ENCODE results near the gene IL17A. TPM values are rescaled to one million over a fixed set of nuclear protein-coding genes. Genes with fewer than 3 reads are reported as not detected.

The IL17A gene
- total and polyA plus RNA-seq, 2 donors (not counting 1 experiment from before 2014, with no cell fraction given): not detected

- Histone ChIP-seq H3K27me3 (ENCODE audit: control insufficient read depth, insufficient read depth, low read length) (no peaks in the 10 kb centered on the region), H3K4me3 (replicated peaks in 1 of 4; ENCODE audit: control extremely low read depth in 1 of 4, insufficient read depth in 1 of 4, low read depth in 3 of 4, low read length in 4 of 4) (no peak overlapping the region), H4K20me1 (ENCODE audit: control insufficient read depth, extremely low read depth, insufficient read depth, low read length) (no peaks in the 10 kb centered on the region), H3K4me1 (ENCODE audit: control insufficient read depth, extremely low read depth, insufficient read depth, low read length) (no peaks in the 10 kb centered on the region), H3K4me2 (ENCODE audit: extremely low read depth, insufficient read depth, low read length) (no peak overlapping the region), H3K9ac (ENCODE audit: insufficient read depth, low read length) (no peak overlapping the region), H2AFZ (ENCODE audit: low read length) (no peak overlapping the region), H3K27ac (ENCODE audit: insufficient read depth, low read length) (no peak overlapping the region), H3K36me3 (ENCODE audit: control insufficient read depth, insufficient read depth, low read length) (no peaks in the 10 kb centered on the region), H3K9me3 (ENCODE audit: control insufficient read depth, insufficient read depth, low read depth, low read length) (no peaks in the 10 kb centered on the region), H3K79me2 (ENCODE audit: control insufficient read depth, insufficient read depth, low read length) (no peaks in the 10 kb centered on the region)
- no peak for TF ChIP-seq CTCF (conservative IDR thresholded peaks at IDR 0.05 in 1 of 2, IDR thresholded peaks at IDR 0.05 in 1 of 2; ENCODE audit: low read depth in 1 of 2, low read length in 2 of 2)
- TF ChIP-seq EZH2 (IDR thresholded peaks at IDR 0.05; ENCODE audit: low read length, missing control alignments): no peak
- no peak for DNase-seq (ENCODE audit: low read depth in 2 of 2)
Observed at GRCh38 chr6:52152711-52153160, 33.4 kb upstream of the IL17A start.

GRCh38 chr6:52154381-52154780, 31.8 kb upstream of the IL17A start:
- Histone ChIP-seq H3K36me3 (ENCODE audit: control insufficient read depth, insufficient read depth, low read length) (no peaks in the 10 kb centered on the region), H3K79me2 (ENCODE audit: control insufficient read depth, insufficient read depth, low read length) (no peaks in the 10 kb centered on the region), H3K27me3 (ENCODE audit: control insufficient read depth, insufficient read depth, low read length) (no peaks in the 10 kb centered on the region), H2AFZ (ENCODE audit: low read length) (no peak overlapping the region), H3K9me3 (ENCODE audit: control insufficient read depth, insufficient read depth, low read depth, low read length) (no peaks in the 10 kb centered on the region), H3K4me2 (ENCODE audit: extremely low read depth, insufficient read depth, low read length) (no peak overlapping the region), H3K4me3 (replicated peaks in 1 of 4; ENCODE audit: control extremely low read depth in 1 of 4, insufficient read depth in 1 of 4, low read depth in 3 of 4, low read length in 4 of 4) (no peak overlapping the region), H3K4me1 (ENCODE audit: control insufficient read depth, extremely low read depth, insufficient read depth, low read length) (no peaks in the 10 kb centered on the region), H4K20me1 (ENCODE audit: control insufficient read depth, extremely low read depth, insufficient read depth, low read length) (no peaks in the 10 kb centered on the region), H3K9ac (ENCODE audit: insufficient read depth, low read length) (no peak overlapping the region), H3K27ac (ENCODE audit: insufficient read depth, low read length) (no peak overlapping the region)
- TF ChIP-seq EZH2 (IDR thresholded peaks at IDR 0.05; ENCODE audit: low read length, missing control alignments) (no peak), CTCF (conservative IDR thresholded peaks at IDR 0.05 in 1 of 2, IDR thresholded peaks at IDR 0.05 in 1 of 2; ENCODE audit: low read depth in 1 of 2, low read length in 2 of 2) (no peak)
- no peak for DNase-seq (ENCODE audit: low read depth in 2 of 2)

GRCh38 chr6:52155791-52156576, 30.2 kb upstream of the IL17A start:
- Histone ChIP-seq H4K20me1 (ENCODE audit: control insufficient read depth, extremely low read depth, insufficient read depth, low read length) (no peaks in the 10 kb centered on the region), H3K4me2 (ENCODE audit: extremely low read depth, insufficient read depth, low read length) (no peak overlapping the region), H3K27me3 (ENCODE audit: control insufficient read depth, insufficient read depth, low read length) (no peaks in the 10 kb centered on the region), H3K36me3 (ENCODE audit: control insufficient read depth, insufficient read depth, low read length) (no peaks in the 10 kb centered on the region), H3K79me2 (ENCODE audit: control insufficient read depth, insufficient read depth, low read length) (no peaks in the 10 kb centered on the region), H3K9ac (ENCODE audit: insufficient read depth, low read length) (no peak overlapping the region), H3K9me3 (ENCODE audit: control insufficient read depth, insufficient read depth, low read depth, low read length) (no peaks in the 10 kb centered on the region), H2AFZ (ENCODE audit: low read length) (no peak overlapping the region), H3K4me3 (replicated peaks in 1 of 4; ENCODE audit: control extremely low read depth in 1 of 4, insufficient read depth in 1 of 4, low read depth in 3 of 4, low read length in 4 of 4) (no peak overlapping the region), H3K4me1 (ENCODE audit: control insufficient read depth, extremely low read depth, insufficient read depth, low read length) (no peaks in the 10 kb centered on the region), H3K27ac (ENCODE audit: insufficient read depth, low read length) (no peak overlapping the region)
- peak in 1 of 2 donors; percentile 12 for DNase-seq (ENCODE audit: low read depth in 2 of 2)
- TF ChIP-seq CTCF (conservative IDR thresholded peaks at IDR 0.05 in 1 of 2, IDR thresholded peaks at IDR 0.05 in 1 of 2; ENCODE audit: low read depth in 1 of 2, low read length in 2 of 2): no peak
